Activated CD8-positive, alpha-beta memory T cell treated with anti-CD3 and anti-CD28 coated beads for 36 hours (primary cell): ENCODE results near the gene GNL3. TPM values are rescaled to one million over a fixed set of nuclear protein-coding genes. Genes with fewer than 3 reads are reported as not detected.

Source experiments
- CTCF ChIA-PET: fragments of 350-600 bp; sonication (Branson Sonifier 250); formaldehyde crosslinking; loops from one replicate; lab custom pipeline; 2021; ENCODE audit warnings: antibody characterized with exemption; lab: Charles Lee
- POLR2A ChIA-PET: fragments of 350-600 bp; sonication (Branson Sonifier 250); formaldehyde crosslinking; loops from one replicate; lab custom pipeline; 2021; ENCODE audit warnings: antibody characterized with exemption; lab: Charles Lee
- total RNA-seq, 2 experiments: library from RNA; stranded (reverse); gene quantifications; one replicate each; pipeline ENCODE4 v1.2.3, GENCODE V29; 2021

GNL3 gene
- total RNA-seq, 2 experiments from 2014 or later = 240 to 247 TPM

- CTCF ChIA-PET = interaction anchor here (1.0 kb wide), 1 partner anchor 50 kb away, joined by 3 read pairs; the partner anchor contains the start of gene ITIH3
- POLR2A ChIA-PET = no interaction called here
Measured at GRCh38 chr3:52743721-52744120, 57.9 kb downstream of the GNL3 start.

Other genes starting within 250 kb of the GNL3 start
- under 1 TPM; 0.08 to 0.19 TPM for gene SEMA3G, start 240.9 kb upstream of the GNL3 start, total RNA-seq
- gene TNNC1, start 232.0 kb upstream of the GNL3 start, total RNA-seq = 1 to 10 TPM; 1.3 to 2.1 TPM
- 10 to 100 TPM; 58.9 to 60.7 TPM for gene NISCH, start 230.4 kb upstream of the GNL3 start, total RNA-seq
- gene STAB1, start 190.7 kb upstream of the GNL3 start, total RNA-seq = not detected
- gene NT5DC2, start 152.2 kb upstream of the GNL3 start, total RNA-seq = 10 to 100 TPM; 97.3 to 99.2 TPM
- gene UQCC5, start 149.4 kb upstream of the GNL3 start, total RNA-seq = 10 to 100 TPM; 18.6 to 21.6 TPM
- 10 to 100 TPM; 65.4 to 71.2 TPM for gene PBRM1, start 119 bp upstream of the GNL3 start, total RNA-seq
- gene GLT8D1, start 19.8 kb downstream of the GNL3 start, total RNA-seq = 10 to 100 TPM; 42.9 to 45.0 TPM
- 100 to 1,000 TPM; 148 to 154 TPM for gene SPCS1, start 20.1 kb downstream of the GNL3 start, total RNA-seq
- gene NEK4, start 84.9 kb downstream of the GNL3 start, total RNA-seq = 10 to 100 TPM; 32.4 to 33.4 TPM
- gene ITIH1, start 91.6 kb downstream of the GNL3 start, total RNA-seq = not detected
- gene ITIH3, start 108.8 kb downstream of the GNL3 start, total RNA-seq = not detected
- gene ITIH4, start 144.6 kb downstream of the GNL3 start, total RNA-seq = 10 to 100 TPM in 1 of 2 experiments, 1 to 10 TPM in 1; 6.1 to 10.1 TPM
- gene MUSTN1, start 149.0 kb downstream of the GNL3 start, total RNA-seq = under 1 TPM in 1 of 2 experiments, not detected in 1; 0.61 TPM
- 10 to 100 TPM; 36.1 to 39.8 TPM for gene STIMATE, start 211.5 kb downstream of the GNL3 start, total RNA-seq